DOHH2 (cell line): ENCODE measurements around the gene CCDC88B.

ENCODE experiments used
- EZH2phosphoT487 ChIP-seq: fragments of 200-600 bp; sonication (generic); IDR thresholded peaks from 2 replicates; pipeline ENCODE4 v1.6.1; 2017; ENCODE audit warnings: borderline replicate concordance, mild to moderate bottlenecking, antibody characterized with exemption, low read length, moderate library complexity, mixed read lengths
- TF ChIP-seq, protein P1 (sequence below): fragments of 200-600 bp; sonication (generic); IDR thresholded peaks from one replicate; pipeline ENCODE4 v1.5.1; 2014; ENCODE audit warnings: antibody characterized with exemption, mild to moderate bottlenecking, low read depth, low read length; ENCODE audit not compliant: poor library complexity, severe bottlenecking

DNA sequence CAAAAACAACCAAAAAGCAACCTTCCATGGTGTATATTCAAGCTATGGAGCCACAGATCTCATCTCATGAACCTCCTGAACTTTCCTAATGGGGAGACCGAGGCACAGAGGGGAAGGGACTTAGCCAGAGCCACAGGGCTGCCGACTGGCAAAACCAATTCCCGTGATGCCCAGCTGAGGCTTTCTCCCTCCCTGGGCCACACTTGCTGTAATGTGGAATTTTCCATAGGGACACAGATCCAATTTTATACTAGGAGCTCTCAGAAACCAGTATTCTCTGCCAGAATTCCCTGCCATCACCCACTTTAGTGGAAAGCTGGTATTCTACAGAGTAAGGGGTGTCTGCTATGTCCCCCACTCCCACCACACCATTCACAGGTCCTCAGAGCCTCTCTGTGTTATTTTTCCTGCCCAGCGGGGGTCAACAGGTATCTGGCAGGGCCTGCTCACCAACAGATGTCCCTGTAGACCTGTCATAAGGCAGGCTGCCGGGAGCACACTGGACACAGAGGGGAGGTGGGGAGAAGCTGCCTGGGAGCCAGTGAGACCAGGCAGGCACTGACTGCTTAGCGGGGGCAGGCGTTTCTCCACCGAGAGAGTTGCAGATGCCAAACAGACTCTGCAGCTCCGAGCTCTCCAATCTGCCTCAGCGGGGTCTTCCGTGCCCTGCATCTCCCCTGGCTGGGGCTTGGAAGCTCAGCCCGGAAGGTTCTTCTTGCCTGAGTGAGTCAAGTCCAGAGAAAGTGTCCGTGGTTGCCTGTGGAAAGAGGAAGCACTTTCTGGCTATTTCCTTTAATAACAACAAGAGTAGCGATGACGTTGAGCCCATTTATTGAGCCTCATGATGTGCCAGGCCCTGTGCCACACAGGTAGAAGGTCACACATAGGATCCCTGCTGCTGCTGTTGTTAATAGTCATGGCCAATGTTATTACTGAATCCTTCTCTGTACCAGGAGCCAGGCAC, 45.3 kb downstream of the CCDC88B start:
- TF ChIP-seq, protein P1, sequence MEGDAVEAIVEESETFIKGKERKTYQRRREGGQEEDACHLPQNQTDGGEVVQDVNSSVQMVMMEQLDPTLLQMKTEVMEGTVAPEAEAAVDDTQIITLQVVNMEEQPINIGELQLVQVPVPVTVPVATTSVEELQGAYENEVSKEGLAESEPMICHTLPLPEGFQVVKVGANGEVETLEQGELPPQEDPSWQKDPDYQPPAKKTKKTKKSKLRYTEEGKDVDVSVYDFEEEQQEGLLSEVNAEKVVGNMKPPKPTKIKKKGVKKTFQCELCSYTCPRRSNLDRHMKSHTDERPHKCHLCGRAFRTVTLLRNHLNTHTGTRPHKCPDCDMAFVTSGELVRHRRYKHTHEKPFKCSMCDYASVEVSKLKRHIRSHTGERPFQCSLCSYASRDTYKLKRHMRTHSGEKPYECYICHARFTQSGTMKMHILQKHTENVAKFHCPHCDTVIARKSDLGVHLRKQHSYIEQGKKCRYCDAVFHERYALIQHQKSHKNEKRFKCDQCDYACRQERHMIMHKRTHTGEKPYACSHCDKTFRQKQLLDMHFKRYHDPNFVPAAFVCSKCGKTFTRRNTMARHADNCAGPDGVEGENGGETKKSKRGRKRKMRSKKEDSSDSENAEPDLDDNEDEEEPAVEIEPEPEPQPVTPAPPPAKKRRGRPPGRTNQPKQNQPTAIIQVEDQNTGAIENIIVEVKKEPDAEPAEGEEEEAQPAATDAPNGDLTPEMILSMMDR = no peak
- TF ChIP-seq EZH2phosphoT487 = no peak
